Measurements from ENCODE around the gene RPS3A.

Gene RPS3A

GRCh38 chr4:151107063-151107462, 7.6 kb downstream of the RPS3A start:
- TF ChIP-seq EZH2phosphoT487 (IDR thresholded peaks at IDR 0.05; ENCODE audit: low read depth) (no peak), CTCF (IDR thresholded peaks at IDR 0.05; ENCODE audit: low read depth, low read length) (no peak)
- H4K20me1 ChIP-seq (ENCODE audit: insufficient read depth, low read length): peaks cover 40% of the 10 kb centered on the region

GRCh38 chr4:151110236-151110635, 10.8 kb downstream of the RPS3A start:
- H3K4me2 ChIP-seq (ENCODE audit: low read length): no peak overlapping the region
- H3K79me2 ChIP-seq (ENCODE audit: low read length): peaks cover 20% of the 10 kb centered on the region
- no peaks in the 10 kb centered on the region for H3K9me3 ChIP-seq (ENCODE audit: insufficient read depth, low read length)
- H4K20me1 ChIP-seq (ENCODE audit: insufficient read depth, low read length): peaks cover 17% of the 10 kb centered on the region
- H2AFZ ChIP-seq (ENCODE audit: low read depth, low read length): no peak overlapping the region
- no peak for TF ChIP-seq CTCF (IDR thresholded peaks at IDR 0.05; ENCODE audit: low read depth, low read length)
- TF ChIP-seq EZH2phosphoT487 (IDR thresholded peaks at IDR 0.05; ENCODE audit: low read depth): no peak
- H3K27ac ChIP-seq (ENCODE audit: low read length): no peak overlapping the region
- peaks cover 56% of the 10 kb centered on the region for H3K36me3 ChIP-seq (replicated peaks; ENCODE audit: low read depth, low read length)
- H3K27me3 ChIP-seq (ENCODE audit: low read depth, low read length): no peaks in the 10 kb centered on the region
- H3K4me3 ChIP-seq (ENCODE audit: low read length): no peak overlapping the region
- H3K4me1 ChIP-seq (ENCODE audit: low read length): no peaks in the 10 kb centered on the region
- H3K9ac ChIP-seq (ENCODE audit: low read length): no peak overlapping the region

More at GRCh38 chr4:151107063-151107462, 7.6 kb downstream of the RPS3A start:
- Histone ChIP-seq H3K4me3 (ENCODE audit: low read length) (no peak overlapping the region), H3K4me1 (ENCODE audit: low read length) (peaks cover 5% of the 10 kb centered on the region; the same call in 1 of the 2 replicates), H3K36me3 (replicated peaks; ENCODE audit: low read depth, low read length) (peaks cover 70% of the 10 kb centered on the region), H2AFZ (ENCODE audit: low read depth, low read length) (no peak overlapping the region), H3K9me3 (ENCODE audit: insufficient read depth, low read length) (no peaks in the 10 kb centered on the region), H3K27ac (ENCODE audit: low read length) (no peak overlapping the region), H3K9ac (ENCODE audit: low read length) (no peak overlapping the region), H3K4me2 (ENCODE audit: low read length) (no peak overlapping the region), H3K79me2 (ENCODE audit: low read length) (peaks cover 45% of the 10 kb centered on the region), H3K27me3 (ENCODE audit: low read depth, low read length) (no peaks in the 10 kb centered on the region)

- no peaks in the 10 kb centered on the region for H3K79me2 ChIP-seq (ENCODE audit: low read length)
- no peak overlapping the region for H2AFZ ChIP-seq (ENCODE audit: low read depth, low read length)
- TF ChIP-seq EZH2phosphoT487 (IDR thresholded peaks at IDR 0.05; ENCODE audit: low read depth): no peak
- no peak for TF ChIP-seq CTCF (IDR thresholded peaks at IDR 0.05; ENCODE audit: low read depth, low read length)
- peaks cover 25% of the 10 kb centered on the region for H3K36me3 ChIP-seq (replicated peaks; ENCODE audit: low read depth, low read length)
- H3K9me3 ChIP-seq (ENCODE audit: insufficient read depth, low read length): no peaks in the 10 kb centered on the region
- H3K4me3 ChIP-seq (ENCODE audit: low read length): no peak overlapping the region
- H4K20me1 ChIP-seq (ENCODE audit: insufficient read depth, low read length): no peaks in the 10 kb centered on the region
- H3K4me1 ChIP-seq (ENCODE audit: low read length): peaks cover 4% of the 10 kb centered on the region
- no peak overlapping the region for H3K9ac ChIP-seq (ENCODE audit: low read length)
- H3K4me2 ChIP-seq (ENCODE audit: low read length): no peak overlapping the region
- H3K27me3 ChIP-seq (ENCODE audit: low read depth, low read length): no peaks in the 10 kb centered on the region
- no peak overlapping the region for H3K27ac ChIP-seq (ENCODE audit: low read length)
These were observed 14.9 kb downstream of the RPS3A start for GRCh38 chr4:151114338-151114737.

- Histone ChIP-seq H3K36me3 (replicated peaks; ENCODE audit: low read depth, low read length) (peaks cover 24% of the 10 kb centered on the region), H3K27ac (ENCODE audit: low read length) (no peak overlapping the region), H2AFZ (ENCODE audit: low read depth, low read length) (no peak overlapping the region), H3K4me3 (ENCODE audit: low read length) (no peak overlapping the region), H3K9ac (ENCODE audit: low read length) (no peak overlapping the region), H3K9me3 (ENCODE audit: insufficient read depth, low read length) (no peaks in the 10 kb centered on the region), H3K79me2 (ENCODE audit: low read length) (no peaks in the 10 kb centered on the region), H3K27me3 (ENCODE audit: low read depth, low read length) (no peaks in the 10 kb centered on the region), H3K4me2 (ENCODE audit: low read length) (no peak overlapping the region), H4K20me1 (ENCODE audit: insufficient read depth, low read length) (no peaks in the 10 kb centered on the region), H3K4me1 (ENCODE audit: low read length) (peaks cover 4% of the 10 kb centered on the region)
- TF ChIP-seq EZH2phosphoT487 (IDR thresholded peaks at IDR 0.05; ENCODE audit: low read depth) (no peak), CTCF (IDR thresholded peaks at IDR 0.05; ENCODE audit: low read depth, low read length) (no peak)
These were observed 15.6 kb downstream of the RPS3A start for GRCh38 chr4:151114986-151115385.
